GM12891 (cell line): ENCODE results near the gene RBM39.
"Not testable (repeated sequence)": the region's sequence is repeated elsewhere in the genome, so short reads cannot be mapped to it uniquely, and the experiment has no call there.

ENCODE experiments used
- DNase-seq: peaks from one replicate; pipeline ENCODE4 v3.0.0; 2011; ENCODE audit warnings: low spot score; ENCODE audit not compliant: insufficient read length
- FAIRE-seq: peaks from 2 replicates; lab custom pipeline; 2011; peaks lifted over from hg19 to GRCh38; lab: Jason Lieb, UNC
- PAX5 ChIP-seq: IDR thresholded peaks from 2 replicates; pipeline ENCODE4 v1.6.1; 2011; ENCODE audit warnings: low read length, moderate library complexity, mild to moderate bottlenecking; ENCODE audit not compliant: insufficient read depth, severe bottlenecking
- POLR2A ChIP-seq: IDR thresholded peaks from 2 replicates; pipeline ENCODE4 v1.6.1; 2011; ENCODE audit warnings: low read depth, low read length, control low read depth
- POLR2AphosphoS5 ChIP-seq: IDR thresholded peaks from 2 replicates; pipeline ENCODE4 v1.6.1; 2011; ENCODE audit warnings: low read depth, low read length, control low read depth
- POU2F2 ChIP-seq: IDR thresholded peaks from 2 replicates; pipeline ENCODE4 v1.6.1; 2011; ENCODE audit warnings: low read depth, mild to moderate bottlenecking, control low read depth, low read length, moderate library complexity
- SPI1 ChIP-seq: IDR thresholded peaks from 2 replicates; pipeline ENCODE4 v1.6.1; 2011; ENCODE audit warnings: low read depth, low read length, control low read depth
- TAF1 ChIP-seq: IDR thresholded peaks from 2 replicates; pipeline ENCODE4 v1.6.1; 2011; ENCODE audit warnings: low read depth, low read length, control low read depth

The RBM39 gene

DNA sequence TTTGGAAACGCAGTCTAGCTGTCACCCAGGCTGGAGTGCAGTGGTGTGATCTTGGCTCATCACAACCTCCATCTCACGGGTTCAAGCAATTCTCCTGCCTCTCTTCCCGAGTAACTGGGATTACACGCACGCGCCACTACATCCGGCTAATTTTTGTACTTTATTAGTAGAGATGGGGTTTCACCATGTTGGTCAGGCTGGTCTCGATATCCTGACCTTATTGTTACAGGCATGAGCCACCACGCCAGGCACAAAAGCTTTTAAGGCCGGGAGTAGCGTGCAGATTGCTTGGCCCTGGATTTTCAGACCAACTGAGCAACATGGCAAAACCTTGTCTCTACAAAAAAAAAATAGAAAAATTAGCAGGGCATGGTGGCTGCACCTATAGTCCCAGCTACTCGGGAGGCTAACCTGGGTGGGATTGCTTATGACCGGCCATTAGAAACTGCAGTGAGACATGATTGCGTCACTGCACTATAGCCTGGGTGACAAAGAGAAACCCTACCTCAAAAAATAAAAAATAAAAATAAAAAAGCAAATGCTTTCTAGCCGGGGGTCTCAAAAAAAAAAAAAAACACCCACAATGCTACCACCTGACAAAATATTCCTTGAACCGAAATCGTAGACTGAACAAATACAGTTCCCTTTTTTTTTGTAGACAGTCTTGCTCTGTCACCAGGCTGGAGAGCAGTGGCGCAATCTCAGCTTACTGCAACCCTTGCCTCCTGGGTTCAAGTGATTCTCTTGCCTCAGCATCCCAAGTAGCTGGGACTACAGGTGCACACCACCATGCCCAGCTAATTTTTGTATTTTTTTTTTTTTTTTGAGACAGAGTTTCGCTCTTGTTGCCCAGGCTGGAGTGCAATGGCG lies 15.0 kb downstream of the RBM39 start:
- FAIRE-seq: no peak
- TF ChIP-seq POU2F2: no peak
- TF ChIP-seq POLR2AphosphoS5: no peak; the same call in 1 of the 2 replicates
- no peak for TF ChIP-seq PAX5
- TF ChIP-seq TAF1: no peak
- no peak for TF ChIP-seq SPI1
- peak; percentile 49; the same call in 1 of the 2 replicates for TF ChIP-seq POLR2A
- no peak for DNase-seq

DNA sequence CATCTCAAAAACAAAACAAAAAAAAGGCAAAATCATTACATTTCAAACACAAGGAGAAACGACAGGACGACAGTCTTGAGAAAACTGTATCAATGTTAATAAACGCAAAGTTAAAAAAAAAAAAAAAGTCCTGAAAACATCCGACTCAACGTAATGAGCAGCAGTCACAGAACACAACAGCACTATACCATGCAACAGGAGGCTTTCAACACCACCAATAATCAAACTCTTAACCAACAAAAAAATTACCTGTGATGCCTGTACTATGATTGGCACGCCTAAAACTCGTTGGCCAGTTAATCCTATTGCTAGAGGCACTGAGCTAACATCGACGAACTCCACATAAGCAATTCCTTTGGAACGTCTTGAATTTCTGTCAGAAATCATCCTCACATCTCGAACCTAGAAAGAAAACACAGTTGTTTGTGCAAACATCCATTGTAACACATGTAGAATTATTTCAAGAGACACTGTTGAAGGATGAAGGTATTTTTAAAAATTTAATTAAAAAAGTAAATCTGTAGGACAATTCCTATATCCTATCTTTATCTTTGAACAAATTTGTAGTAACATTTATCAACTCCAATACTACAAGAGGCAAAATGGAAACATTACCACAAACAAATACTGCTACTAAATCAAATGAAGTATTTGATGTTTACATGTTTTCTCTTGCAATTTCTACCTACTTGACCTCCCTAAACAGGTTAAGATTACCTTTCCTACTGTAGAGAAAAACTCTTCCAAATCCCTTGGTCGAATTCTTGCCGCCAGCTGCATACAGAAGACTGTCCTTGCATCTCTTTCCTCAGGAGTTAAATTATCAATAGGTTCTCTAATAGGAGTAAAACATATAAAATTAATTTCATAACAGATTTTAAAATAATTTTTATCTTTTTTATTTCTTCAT lies 17.5 kb downstream of the RBM39 start:
- DNase-seq (no peak), FAIRE-seq (no peak)
- peak; percentile 19; the same call in 1 of the 2 replicates for TF ChIP-seq POLR2A
- TF ChIP-seq PAX5: no peak
- TF ChIP-seq POU2F2: no peak
- no peak for TF ChIP-seq TAF1
- TF ChIP-seq SPI1: no peak
- TF ChIP-seq POLR2AphosphoS5: peak; percentile 53

DNA sequence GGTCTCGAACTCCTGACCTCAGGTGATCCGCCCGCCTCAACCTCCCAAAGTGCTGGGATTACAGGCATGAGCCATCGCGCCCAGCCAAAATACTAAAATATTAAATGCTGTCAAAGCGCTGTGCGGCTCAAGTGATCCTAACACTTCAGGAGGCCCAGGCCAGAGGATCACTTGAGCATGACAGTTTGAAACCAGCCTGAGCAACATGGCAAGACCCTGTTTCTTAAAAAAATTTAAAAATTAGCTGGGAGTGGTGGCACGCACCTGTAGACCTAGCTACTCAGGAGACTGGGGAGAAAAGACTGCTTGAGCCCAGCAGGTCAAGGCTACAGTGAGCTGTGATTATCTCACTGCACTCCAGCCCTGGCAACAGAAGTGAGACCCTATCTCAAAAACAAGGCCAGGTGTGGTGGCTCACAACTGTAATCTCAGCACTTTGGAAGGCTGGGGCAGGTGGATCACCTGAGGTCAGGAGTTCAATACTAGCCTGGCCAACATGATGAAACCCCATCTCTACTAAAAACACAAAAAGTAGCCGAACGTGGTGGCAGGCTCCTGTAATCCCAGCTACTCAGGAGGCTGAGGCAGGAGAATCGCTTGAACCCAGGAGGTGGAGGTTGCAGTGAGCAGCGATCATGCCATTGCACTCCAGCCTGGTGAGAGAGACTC lies 18.3 kb downstream of the RBM39 start:
- not testable (repeated sequence) for FAIRE-seq

DNA sequence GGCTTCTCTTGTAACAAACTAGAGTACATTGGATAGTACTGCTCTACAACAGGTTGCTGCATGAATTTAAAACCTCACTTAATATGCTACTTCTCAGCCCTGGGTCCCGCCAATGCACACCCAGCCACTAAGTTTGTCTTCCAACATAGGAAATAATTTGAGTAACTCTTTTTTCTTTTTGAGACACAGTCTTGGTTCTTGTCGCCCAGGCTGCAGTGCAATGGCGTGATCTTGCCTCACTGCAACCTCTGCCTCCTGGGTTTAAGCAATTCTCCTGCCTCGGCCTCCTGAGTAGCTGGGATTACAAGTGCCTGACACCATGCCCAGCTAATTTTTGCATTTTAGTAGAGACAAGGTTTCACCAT lies 18.8 kb downstream of the RBM39 start:
- not testable (repeated sequence) for DNase-seq, FAIRE-seq

More for the DNA sequence above, 18.3 kb downstream of the RBM39 start:
- DNase-seq: not testable (repeated sequence)

DNA sequence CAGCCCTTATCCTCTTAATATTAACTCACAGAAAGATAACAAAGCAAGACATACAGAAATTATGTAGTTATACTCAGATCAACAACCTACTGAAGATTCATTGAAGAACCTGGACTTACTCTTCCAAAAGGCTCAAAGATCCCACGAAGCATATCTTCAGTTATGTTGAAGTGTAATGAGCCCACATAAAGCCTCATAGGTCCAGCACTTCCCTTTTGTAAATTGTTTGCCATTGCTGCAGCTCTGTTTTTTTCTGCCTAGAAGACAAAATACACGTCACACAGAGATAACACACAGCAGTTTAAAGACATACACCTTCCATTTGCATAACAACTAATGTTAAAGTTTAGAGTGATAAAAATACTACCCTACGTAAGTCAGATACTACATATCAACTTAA lies 20.4 kb downstream of the RBM39 start:
- TF ChIP-seq POU2F2 (no peak), POLR2AphosphoS5 (no peak; the same call in 1 of the 2 replicates), TAF1 (no peak), POLR2A (peak; percentile 61), SPI1 (0 out of 2 replicates have a peak, but pooled peaks have one; percentile 11)
- FAIRE-seq (no peak), DNase-seq (no peak)

DNA sequence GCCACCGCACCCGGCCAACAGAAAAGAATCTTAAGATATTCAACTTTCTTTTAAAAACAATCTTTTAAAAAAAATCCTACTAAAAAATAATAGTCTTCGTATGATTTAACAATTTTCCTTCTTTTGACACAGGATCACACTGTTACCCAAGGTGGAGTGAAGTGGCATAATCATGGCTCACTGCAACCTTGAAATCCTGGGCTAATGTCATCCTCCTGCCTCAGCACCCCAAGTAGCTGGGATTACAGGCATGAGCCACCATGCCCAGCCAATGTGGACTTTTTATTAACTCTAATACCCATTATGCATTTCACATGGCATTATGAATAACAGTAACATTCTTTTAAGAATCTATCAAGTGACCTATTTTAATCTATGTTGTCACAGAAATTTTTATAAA lies 20.8 kb downstream of the RBM39 start:
- DNase-seq (no peak), FAIRE-seq (no peak)
- TF ChIP-seq POLR2AphosphoS5 (no peak), POLR2A (no peak), POU2F2 (no peak), TAF1 (no peak), PAX5 (no peak), SPI1 (no peak)

DNA sequence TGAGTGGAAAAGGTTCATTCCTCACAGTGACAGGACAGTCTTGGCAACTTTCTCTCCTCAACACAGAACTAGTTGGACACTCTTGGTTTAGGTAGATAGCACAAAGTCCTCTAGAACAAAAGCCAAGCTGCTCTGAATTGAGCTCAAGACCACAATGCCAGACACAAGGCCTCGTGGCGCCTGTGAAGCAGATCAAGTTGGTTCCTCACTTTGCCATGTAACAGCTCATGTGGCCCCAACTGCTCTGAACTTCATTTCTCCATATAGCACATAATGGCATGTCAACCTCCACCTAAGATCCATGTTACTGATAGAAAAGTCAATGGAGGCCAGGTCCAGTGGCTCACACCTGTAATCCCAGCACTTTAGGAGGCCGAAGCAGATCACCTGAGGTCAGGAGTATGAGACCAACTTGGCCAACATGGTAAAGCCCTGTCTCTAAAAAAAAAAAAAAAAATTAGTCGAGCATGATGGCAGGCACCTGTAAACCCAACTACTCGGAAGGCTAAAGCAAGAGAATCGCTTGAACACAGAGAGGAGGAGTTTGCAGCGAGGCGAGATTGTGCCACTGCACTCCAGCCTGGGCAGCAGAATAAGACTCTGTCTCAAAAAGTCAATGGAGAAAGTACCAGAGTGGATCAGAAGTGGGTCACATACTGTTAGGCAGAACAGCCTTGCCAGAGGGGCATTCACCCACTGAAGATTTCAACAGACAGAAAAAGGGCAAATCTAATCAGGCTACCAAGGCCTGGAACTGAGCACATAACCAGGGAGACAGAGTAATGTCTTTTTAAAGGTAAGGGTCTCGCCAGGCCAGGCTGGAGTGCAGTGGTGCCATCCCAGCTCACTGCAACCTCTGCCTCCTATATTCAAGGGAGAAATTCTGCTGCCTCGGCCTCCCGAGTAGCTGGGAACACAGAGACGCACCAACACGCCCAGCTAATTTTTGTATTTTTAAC lies 21.6 kb downstream of the RBM39 start:
- FAIRE-seq (no peak), DNase-seq (no peak)
- peak; percentile 29; the same call in 1 of the 2 replicates for TF ChIP-seq POU2F2
- no peak for TF ChIP-seq SPI1
- TF ChIP-seq POLR2AphosphoS5: 0 out of 2 replicates have a peak, but pooled peaks have one; percentile 32
- peak; percentile 33; the same call in 1 of the 2 replicates for TF ChIP-seq POLR2A
- 0 out of 2 replicates have a peak, but pooled peaks have one; percentile 23 for TF ChIP-seq TAF1
- no peak for TF ChIP-seq PAX5

DNA sequence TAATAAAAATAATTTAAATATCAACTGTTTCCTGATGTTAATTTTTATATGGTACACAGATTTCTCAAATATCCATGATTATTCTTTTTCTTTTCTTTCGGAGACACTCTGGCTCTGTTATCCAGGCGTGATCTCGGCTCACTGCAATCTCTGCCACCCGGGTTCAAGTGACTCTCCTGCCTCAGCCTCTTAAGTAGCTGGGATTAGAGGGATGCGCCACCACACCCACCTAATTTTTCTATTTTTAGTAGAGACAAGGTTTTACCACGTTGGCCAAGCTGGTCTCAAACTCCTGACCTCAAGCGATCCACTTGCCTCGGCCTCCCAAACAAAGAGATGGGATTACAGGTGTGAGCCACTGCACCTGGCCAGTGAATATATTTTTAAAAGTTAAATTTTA lies 22.3 kb downstream of the RBM39 start:
- TF ChIP-seq POLR2AphosphoS5 (no peak), POLR2A (no peak), PAX5 (no peak), TAF1 (no peak), POU2F2 (no peak), SPI1 (no peak)
- DNase-seq: no peak
- FAIRE-seq: no peak
